CD14-positive monocyte (primary cell): ENCODE results near the gene AK9. TPM values are rescaled to one million over a fixed set of nuclear protein-coding genes. Genes with fewer than 3 reads are reported as not detected.
A peak's percentile ranks its signal among the peaks of the same experiment; 100 is the strongest.

Experiments used
- DNase-seq, 3 donors: peaks; one replicate each; pipeline ENCODE4 v3.0.0-alpha.2; 2011 to 2022
- H2AFZ ChIP-seq: 2 replicates; pipeline ENCODE4 v1.6.0; 2012; ENCODE audit warnings: mild to moderate bottlenecking, low read depth, low read length, inconsistent platforms; ENCODE audit not compliant: insufficient read depth, poor library complexity, severe bottlenecking
- H3K27ac ChIP-seq, 2 donors: 1 replicate in 1 of 2; 2 replicates in 1 of 2; pipeline ENCODE4 v1.5.1; 2012 to 2013; ENCODE audit warnings: low read length in 2 of 2, control low read depth in 1 of 2, inconsistent platforms in 1 of 2, low read depth in 1 of 2, mild to moderate bottlenecking in 1 of 2
- H3K27me3 ChIP-seq, 2 donors: one replicate each; pipeline versions ENCODE4 v1.6.0 to v1.6.1; 2011 to 2013; ENCODE audit warnings: low read length in 2 of 2; ENCODE audit not compliant: control insufficient read depth in 2 of 2, insufficient read depth in 2 of 2
- H3K36me3 ChIP-seq, 2 donors: replicated peaks in 1 of 2; 1 replicate in 1 of 2; 2 replicates in 1 of 2; pipeline versions ENCODE4 v1.5.1 to v1.6.1; 2012 to 2013; ENCODE audit warnings: low read length in 2 of 2, control low read depth in 1 of 2, inconsistent platforms in 1 of 2, mild to moderate bottlenecking in 1 of 2; ENCODE audit not compliant: insufficient read depth in 2 of 2, control insufficient read depth in 1 of 2
- H3K4me1 ChIP-seq, 2 donors: 1 replicate in 1 of 2; 2 replicates in 1 of 2; pipeline versions ENCODE4 v1.5.1 to v1.6.1; 2012 to 2013; ENCODE audit warnings: low read length in 2 of 2, control low read depth in 1 of 2, inconsistent platforms in 1 of 2, mild to moderate bottlenecking in 1 of 2, moderate library complexity in 1 of 2; ENCODE audit not compliant: insufficient read depth in 2 of 2, control insufficient read depth in 1 of 2
- H3K4me2 ChIP-seq: replicated peaks from 2 replicates; pipeline ENCODE3; 2012; ENCODE audit warnings: low read length, moderate library complexity, mild to moderate bottlenecking; ENCODE audit not compliant: poor library complexity, severe bottlenecking; ENCODE audit errors: extremely low read depth
- H3K4me3 ChIP-seq, 3 experiments: fragments of 200-600 bp in 1 of 3; sonication (generic) in 1 of 3; replicated peaks in 1 of 3; 1 replicate in 2 of 3; 2 replicates in 1 of 3; pipeline ENCODE4 v1.5.1; 2011 to 2013; ENCODE audit warnings: low read length in 3 of 3, mild to moderate bottlenecking in 3 of 3, control low read depth in 2 of 3, low read depth in 2 of 3, inconsistent platforms in 1 of 3, moderate library complexity in 1 of 3
- H3K79me2 ChIP-seq: 2 replicates; pipeline ENCODE4 v1.6.0; 2012; ENCODE audit warnings: mild to moderate bottlenecking, control low read depth, inconsistent platforms, low read length, moderate library complexity; ENCODE audit not compliant: insufficient read depth
- H3K9ac ChIP-seq: 2 replicates; pipeline ENCODE4 v1.6.0; 2017; ENCODE audit warnings: low read length, mild to moderate bottlenecking; ENCODE audit not compliant: insufficient read depth, poor library complexity, severe bottlenecking
- H3K9me3 ChIP-seq, 2 donors: replicated peaks in 1 of 2; 1 replicate in 1 of 2; 2 replicates in 1 of 2; pipeline versions ENCODE4 v1.5.1 to v1.6.1; 2012 to 2013; ENCODE audit warnings: low read length in 2 of 2, control low read depth in 1 of 2; ENCODE audit not compliant: control insufficient read depth in 1 of 2, insufficient read depth in 1 of 2
- H4K20me1 ChIP-seq: 2 replicates; pipeline ENCODE4 v1.6.0; 2012; ENCODE audit warnings: mild to moderate bottlenecking, low read length, control low read depth, moderate library complexity; ENCODE audit not compliant: insufficient read depth
- H3K27ac Mint-ChIP-seq, 7 donors: one replicate each; pipeline ENCODE4 v1.8.0; 2020; ENCODE audit warnings: mild to moderate bottlenecking in 7 of 7, mixed read lengths in 7 of 7, moderate library complexity in 6 of 7, inconsistent platforms in 2 of 7
- H3K27me3 Mint-ChIP-seq, 3 donors: one replicate each; pipeline ENCODE4 v1.8.0; 2021 to 2022; ENCODE audit warnings: low read depth in 3 of 3, mild to moderate bottlenecking in 3 of 3, mixed read lengths in 3 of 3, moderate library complexity in 3 of 3, inconsistent platforms in 1 of 3
- H3K36me3 Mint-ChIP-seq, 2 donors: one replicate each; pipeline ENCODE4 v1.8.0; 2020; ENCODE audit warnings: mixed read lengths in 2 of 2, inconsistent platforms in 1 of 2, mild to moderate bottlenecking in 1 of 2
- H3K4me1 Mint-ChIP-seq: one replicate; pipeline ENCODE4 v1.8.0; 2020; ENCODE audit warnings: mild to moderate bottlenecking, mixed read lengths
- H3K4me3 Mint-ChIP-seq, 2 donors: one replicate each; pipeline ENCODE4 v1.8.0; 2020; ENCODE audit warnings: mild to moderate bottlenecking in 2 of 2, mixed read lengths in 2 of 2, moderate library complexity in 1 of 2
- H3K9me3 Mint-ChIP-seq, 7 donors: one replicate each; pipeline ENCODE4 v1.8.0; 2020 to 2022; ENCODE audit warnings: mixed read lengths in 7 of 7, mild to moderate bottlenecking in 6 of 7, moderate library complexity in 6 of 7, inconsistent platforms in 2 of 7
- CTCF ChIP-seq: fragments of 200-600 bp; IDR thresholded peaks from one replicate; pipeline ENCODE4 v1.8.0; 2022; ENCODE audit warnings: antibody characterized with exemption, mild to moderate bottlenecking
- WGBS: methylation state at CpG from one replicate; pipeline ENCODE4 v1.1.5; 2013; ENCODE audit warnings: missing lambda C conversion rate; ENCODE audit not compliant: insufficient coverage; 5-methylcytosine and 5-hydroxymethylcytosine counted together
- intact Hi-C, 2 donors: fragments of 100-400 bp; cut with micrococcal nuclease; formaldehyde crosslinking; loops; one replicate each; pipeline versions ENCODE4 v1.15.0 to v1.15.1; 2023
- polyA plus RNA-seq, 3 donors: library from polyadenylated mRNA; depleted of rRNA in 1 of 3; unstranded in 2 of 3; stranded (reverse) in 1 of 3; fragments of 300-500 nt in 2 of 3; fragments of >200 nt in 1 of 3; fragmentation: Illumina TruSeq in 2 of 3; gene quantifications; 1 replicate in 2 of 3; 2 replicates in 1 of 3; pipeline ENCODE4 v1.2.3, GENCODE V29; 2012 to 2021

AK9 gene
- polyA plus RNA-seq, 3 donors: 2.6 to 3.1 (median 2.8) TPM

- Histone ChIP-seq H4K20me1 (peaks cover 27% of the 10 kb centered on the region), H3K27me3 (no peaks in the 10 kb centered on the region), H3K36me3 (peaks cover 16 to 29% of the 10 kb centered on the region in 2 donors), H3K4me3 (peak within 1 kb of the TSS; percentile 51 to 97 (median 78)), H2AFZ (peak within 1 kb of the TSS; percentile 64), H3K79me2 (peaks cover 50% of the 10 kb centered on the region), H3K4me2 (peak within 1 kb of the TSS; percentile 81), H3K9ac (peak within 1 kb of the TSS; percentile 70), H3K27ac (peak within 1 kb of the TSS; percentile 84 to 93), H3K4me1 (peaks cover 49 to 57% of the 10 kb centered on the region in 2 donors), H3K9me3 (no peaks in the 10 kb centered on the region)
- WGBS: under 1% methylated on average over 42 of the region's 70 CpGs
- H3K36me3 Mint-ChIP-seq: peaks cover 25 to 35% of the 10 kb centered on the region in 2 donors
- H3K27me3 Mint-ChIP-seq: no peaks in the 10 kb centered on the region
- peak within 1 kb of the TSS; percentile 88 to 99 (median 97) for H3K27ac Mint-ChIP-seq
- peaks cover 0 to 3% (median 0%) of the 10 kb centered on the region in 7 donors for H3K9me3 Mint-ChIP-seq
- TF ChIP-seq CTCF: peak; percentile 35
- H3K4me3 Mint-ChIP-seq: peak within 1 kb of the TSS; percentile 96 to 98
- DNase-seq: peak; percentile 72 to 78 (median 77)
- intact Hi-C loops: loop anchor here (2.0 to 10.0 kb wide), 3 partner anchors 27 to 361 kb away; partner anchors contain the start of genes CD164 (in 1 of the 2), CEP57L1 (in 1 of the 2), SESN1 (in 1 of the 2) and ZBTB24 (in 1 of the 2)
- H3K4me1 Mint-ChIP-seq: peaks cover 51% of the 10 kb centered on the region
Observed at GRCh38 chr6:109455437-109456110, 235.4 kb downstream of the AK9 start, which contains the start of gene MICAL1. Gene MICAL1 (minus strand): TSS chr6:109455772. CDS start chr6:109454196, 1,576 bp downstream.

DNA sequence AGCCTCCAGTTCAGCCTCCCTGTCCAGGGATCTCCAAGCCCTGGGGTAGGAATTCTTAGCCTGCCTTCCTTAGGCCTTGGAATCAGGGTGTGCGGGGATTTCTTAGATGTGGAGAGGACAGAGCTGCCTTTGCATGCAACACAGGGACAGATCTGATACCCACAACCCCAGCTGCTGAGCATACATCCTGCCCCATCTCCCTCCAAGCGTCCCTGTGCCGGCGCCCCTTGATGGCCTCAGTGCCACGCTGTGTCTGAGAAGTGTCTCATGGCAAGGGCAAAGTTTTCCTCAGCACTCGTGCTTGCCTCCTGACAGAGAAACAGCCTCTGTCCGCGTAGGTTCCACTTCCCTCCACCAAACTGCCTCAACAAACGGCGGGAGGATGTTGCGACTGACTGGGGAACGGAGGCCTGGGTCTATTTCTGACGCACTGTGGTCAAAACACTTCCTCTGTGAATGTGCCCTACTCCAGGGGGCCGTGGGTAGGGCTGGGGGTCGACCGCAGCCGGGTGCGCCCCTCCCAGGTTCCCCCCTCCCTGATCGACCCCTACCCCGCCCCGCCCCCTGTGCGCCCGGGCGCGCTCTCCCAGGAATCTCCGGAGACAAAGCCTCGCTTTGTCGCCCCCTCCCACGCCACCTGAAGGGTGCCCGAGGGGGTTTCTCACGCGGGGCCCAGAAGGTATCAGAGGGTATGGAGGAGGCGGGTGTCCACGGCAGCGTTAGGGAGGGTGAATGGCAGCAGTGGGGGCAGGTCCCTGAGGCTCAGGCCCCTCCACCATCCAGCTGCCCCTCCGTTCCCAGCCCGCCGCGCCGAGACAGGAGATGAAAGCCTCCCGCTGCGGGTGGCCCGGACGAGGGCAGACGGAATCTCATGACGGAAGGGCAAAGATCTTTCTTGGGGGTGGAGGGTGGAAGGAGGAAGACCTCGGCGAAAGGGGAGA is 236.2 kb downstream of the AK9 start:
- Histone ChIP-seq H3K4me3 (peak overlapping the region; percentile 51 to 97 (median 78)), H4K20me1 (peaks cover 35% of the 10 kb centered on the region), H3K79me2 (peaks cover 56% of the 10 kb centered on the region), H3K9ac (peak overlapping the region; percentile 70), H3K27me3 (no peaks in the 10 kb centered on the region), H3K4me1 (peaks cover 49 to 57% of the 10 kb centered on the region in 2 donors), H3K4me2 (peak overlapping the region; percentile 81), H3K9me3 (no peaks in the 10 kb centered on the region), H3K36me3 (peaks cover 23 to 37% of the 10 kb centered on the region in 2 donors), H3K27ac (peak overlapping the region; percentile 84 to 93), H2AFZ (peak overlapping the region; percentile 64)
- no peak for TF ChIP-seq CTCF
- Mint-ChIP-seq H3K36me3 (peaks cover 27 to 40% of the 10 kb centered on the region in 2 donors), H3K27ac (peak overlapping the region; percentile 88 to 99 (median 97)), H3K9me3 (peaks cover 0 to 3% (median 0%) of the 10 kb centered on the region in 7 donors), H3K4me1 (peaks cover 56% of the 10 kb centered on the region), H3K4me3 (peak overlapping the region; percentile 96 to 98), H3K27me3 (no peaks in the 10 kb centered on the region)
- intact Hi-C loops: loop anchor here (2.0 to 10.0 kb wide), 3 partner anchors 28 to 360 kb away; partner anchors contain the start of genes CD164 (in 1 of the 2), CEP57L1 (in 1 of the 2), SESN1 (in 1 of the 2) and ZBTB24 (in 1 of the 2)
- WGBS: 0% methylated on average over 23 of the region's 48 CpGs
- peak; percentile 78 to 84 (median 81) for DNase-seq
